ENCODE results near the gene SURF6. TPM values are rescaled to one million over a fixed set of nuclear protein-coding genes. Genes with fewer than 3 reads are reported as not detected.
"Not testable (repeated sequence)": the region's sequence is repeated elsewhere in the genome, so short reads cannot be mapped to it uniquely, and the experiment has no call there.

Gene SURF6
- total RNA-seq, 1 donor from 2014 or later = 21.7 TPM

DNA sequence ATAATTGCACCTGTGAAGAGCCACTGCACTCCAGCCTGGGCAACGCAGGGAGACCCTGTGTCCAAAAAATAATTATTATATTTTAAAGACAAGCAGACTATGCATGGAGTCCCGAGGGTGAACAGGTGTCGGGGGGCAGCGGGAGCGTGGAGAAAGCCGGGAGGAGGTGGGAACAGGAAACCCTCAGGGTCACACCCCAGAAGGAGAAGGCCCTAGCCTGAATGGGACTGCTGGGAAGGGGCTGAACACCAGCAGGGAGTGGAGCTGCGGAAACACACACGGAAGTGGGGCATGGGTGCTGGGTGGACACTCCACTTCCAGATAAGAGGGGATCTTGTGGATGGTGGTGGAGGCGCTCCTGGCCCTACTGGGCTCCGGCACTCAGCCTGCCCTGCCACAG, 12.8 kb downstream of the SURF6 start:
- no peak overlapping the region for H3K4me3 Mint-ChIP-seq (ENCODE audit: unreplicated experiment)
- H3K27ac Mint-ChIP-seq (ENCODE audit: unreplicated experiment) = no peak overlapping the region
- H3K9me3 Mint-ChIP-seq (ENCODE audit: unreplicated experiment) = peaks cover 4% of the 10 kb centered on the region
- peaks cover 8% of the 10 kb centered on the region for H3K27me3 Mint-ChIP-seq (ENCODE audit: unreplicated experiment)
- TF ChIP-seq, protein P1, sequence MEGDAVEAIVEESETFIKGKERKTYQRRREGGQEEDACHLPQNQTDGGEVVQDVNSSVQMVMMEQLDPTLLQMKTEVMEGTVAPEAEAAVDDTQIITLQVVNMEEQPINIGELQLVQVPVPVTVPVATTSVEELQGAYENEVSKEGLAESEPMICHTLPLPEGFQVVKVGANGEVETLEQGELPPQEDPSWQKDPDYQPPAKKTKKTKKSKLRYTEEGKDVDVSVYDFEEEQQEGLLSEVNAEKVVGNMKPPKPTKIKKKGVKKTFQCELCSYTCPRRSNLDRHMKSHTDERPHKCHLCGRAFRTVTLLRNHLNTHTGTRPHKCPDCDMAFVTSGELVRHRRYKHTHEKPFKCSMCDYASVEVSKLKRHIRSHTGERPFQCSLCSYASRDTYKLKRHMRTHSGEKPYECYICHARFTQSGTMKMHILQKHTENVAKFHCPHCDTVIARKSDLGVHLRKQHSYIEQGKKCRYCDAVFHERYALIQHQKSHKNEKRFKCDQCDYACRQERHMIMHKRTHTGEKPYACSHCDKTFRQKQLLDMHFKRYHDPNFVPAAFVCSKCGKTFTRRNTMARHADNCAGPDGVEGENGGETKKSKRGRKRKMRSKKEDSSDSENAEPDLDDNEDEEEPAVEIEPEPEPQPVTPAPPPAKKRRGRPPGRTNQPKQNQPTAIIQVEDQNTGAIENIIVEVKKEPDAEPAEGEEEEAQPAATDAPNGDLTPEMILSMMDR (IDR thresholded peaks at IDR 0.05; ENCODE audit: unreplicated experiment) = no peak
- peaks cover 3% of the 10 kb centered on the region for H3K4me1 Mint-ChIP-seq (ENCODE audit: unreplicated experiment)
- peaks cover 5% of the 10 kb centered on the region for H3K36me3 Mint-ChIP-seq (ENCODE audit: low read depth, unreplicated experiment)
- DNase-seq (ENCODE audit: low spot score) = no peak

DNA sequence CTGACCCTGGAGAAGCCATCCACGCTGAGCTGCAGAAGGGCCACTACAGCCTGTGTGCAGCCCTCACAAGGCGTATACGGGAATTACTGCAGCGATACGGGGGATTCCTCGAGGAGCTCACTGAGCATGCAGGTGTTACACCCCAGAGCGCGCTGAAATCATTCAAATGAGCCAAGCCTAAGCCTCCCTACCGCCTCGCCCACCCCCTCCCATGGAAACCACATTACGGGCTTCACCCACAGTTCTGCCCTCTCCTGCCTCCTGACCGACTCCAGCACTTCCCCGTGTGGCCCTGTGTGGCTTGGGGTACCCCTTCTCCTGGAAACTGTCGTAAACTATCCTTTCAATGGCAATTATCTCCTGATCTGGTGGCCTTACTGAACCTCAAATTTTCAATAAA, 13.3 kb downstream of the SURF6 start:
- Mint-ChIP-seq H3K4me1 (ENCODE audit: unreplicated experiment) (peaks cover 3% of the 10 kb centered on the region), H3K36me3 (ENCODE audit: low read depth, unreplicated experiment) (peaks cover 5% of the 10 kb centered on the region), H3K9me3 (ENCODE audit: unreplicated experiment) (peaks cover 4% of the 10 kb centered on the region), H3K27ac (ENCODE audit: unreplicated experiment) (no peak overlapping the region), H3K27me3 (ENCODE audit: unreplicated experiment) (peaks cover 8% of the 10 kb centered on the region), H3K4me3 (ENCODE audit: unreplicated experiment) (no peak overlapping the region)
- DNase-seq (ENCODE audit: low spot score) = no peak
- TF ChIP-seq, protein P1 (IDR thresholded peaks at IDR 0.05; ENCODE audit: unreplicated experiment) = no peak

DNA sequence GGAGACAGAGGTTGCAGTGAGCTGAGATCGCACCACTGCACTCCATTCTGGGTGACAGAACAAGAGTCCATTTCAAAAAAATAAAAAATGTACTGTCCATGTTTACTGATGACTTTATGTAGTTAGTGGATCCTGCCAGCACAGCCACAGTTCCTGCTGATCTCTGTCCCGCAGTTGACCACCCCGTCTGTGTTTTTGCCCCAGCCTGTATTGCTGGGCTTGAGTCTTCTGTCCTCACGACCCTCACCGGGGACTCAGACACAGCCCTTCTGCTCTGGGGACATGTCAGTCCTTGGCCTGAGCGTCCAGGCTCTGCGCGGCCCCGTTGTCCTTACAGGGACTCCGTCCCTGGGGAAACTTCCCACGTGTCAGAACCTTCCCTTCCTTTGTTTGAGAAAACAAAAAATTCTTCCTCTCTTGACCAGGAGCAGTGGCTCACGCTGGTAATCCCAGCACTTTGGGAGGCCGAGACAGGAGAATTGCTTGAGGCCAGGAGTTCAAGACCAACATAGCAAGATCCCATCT, 14.5 kb downstream of the SURF6 start:
- Mint-ChIP-seq H3K9me3 (ENCODE audit: unreplicated experiment) (peaks cover 4% of the 10 kb centered on the region), H3K4me1 (ENCODE audit: unreplicated experiment) (peaks cover 3% of the 10 kb centered on the region), H3K27me3 (ENCODE audit: unreplicated experiment) (peaks cover 8% of the 10 kb centered on the region), H3K36me3 (ENCODE audit: low read depth, unreplicated experiment) (peaks cover 5% of the 10 kb centered on the region), H3K27ac (ENCODE audit: unreplicated experiment) (peak overlapping the region; percentile 67), H3K4me3 (ENCODE audit: unreplicated experiment) (no peak overlapping the region)
- TF ChIP-seq, protein P1 (IDR thresholded peaks at IDR 0.05; ENCODE audit: unreplicated experiment) = no peak
- DNase-seq (ENCODE audit: low spot score) = no peak

DNA sequence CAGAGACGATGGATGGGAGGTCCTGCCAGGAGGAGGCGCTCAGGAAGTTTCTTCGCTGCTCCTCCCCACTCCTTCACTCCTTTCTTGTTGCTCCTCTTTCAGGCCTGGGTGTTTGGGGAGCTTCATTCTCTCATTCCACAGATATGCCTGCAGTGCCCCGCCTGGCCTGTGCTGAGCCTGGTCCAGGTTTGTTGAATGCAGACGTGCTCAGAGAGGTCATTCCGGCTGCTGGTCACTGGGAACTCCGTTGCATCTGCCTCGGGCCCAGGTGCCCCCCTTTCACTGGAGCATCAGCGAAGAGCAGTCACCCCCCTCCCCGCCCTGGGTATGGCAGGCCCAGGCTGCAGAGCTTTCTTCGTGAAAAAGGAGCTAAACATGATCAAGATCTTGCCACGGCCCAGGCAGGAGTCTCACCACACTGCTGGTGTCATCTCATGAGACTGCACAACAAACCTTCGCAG, 15.5 kb downstream of the SURF6 start:
- TF ChIP-seq, protein P1 (IDR thresholded peaks at IDR 0.05; ENCODE audit: unreplicated experiment) = no peak
- H3K4me1 Mint-ChIP-seq (ENCODE audit: unreplicated experiment) = peaks cover 3% of the 10 kb centered on the region
- no peak for DNase-seq (ENCODE audit: low spot score)
- peaks cover 8% of the 10 kb centered on the region for H3K27me3 Mint-ChIP-seq (ENCODE audit: unreplicated experiment)
- H3K9me3 Mint-ChIP-seq (ENCODE audit: unreplicated experiment) = peaks cover 4% of the 10 kb centered on the region
- H3K36me3 Mint-ChIP-seq (ENCODE audit: low read depth, unreplicated experiment) = peaks cover 5% of the 10 kb centered on the region
- no peak overlapping the region for H3K4me3 Mint-ChIP-seq (ENCODE audit: unreplicated experiment)
- no peak overlapping the region for H3K27ac Mint-ChIP-seq (ENCODE audit: unreplicated experiment)

DNA sequence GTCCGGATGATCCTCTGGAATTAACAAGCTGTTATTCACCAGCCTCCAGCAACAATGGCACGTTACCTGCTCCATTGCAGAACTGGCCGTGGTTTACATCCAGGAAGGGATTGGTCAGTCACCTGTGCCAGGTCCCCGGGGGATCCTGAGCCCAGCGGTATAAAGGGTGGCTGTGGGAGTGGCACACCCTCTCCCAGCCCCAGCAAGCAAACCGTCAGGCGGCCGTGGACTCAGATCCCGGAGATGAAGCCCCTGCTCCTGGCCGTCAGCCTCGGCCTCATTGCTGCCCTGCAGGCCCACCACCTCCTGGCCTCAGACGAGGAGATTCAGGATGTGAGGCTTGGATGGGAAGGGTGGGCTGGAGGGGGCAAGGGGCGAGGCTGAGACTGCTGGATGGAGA, 18.4 kb downstream of the SURF6 start:
- not testable (repeated sequence) for H3K4me3 Mint-ChIP-seq (ENCODE audit: unreplicated experiment)

More for the DNA sequence above, 18.4 kb downstream of the SURF6 start:
- not testable (repeated sequence) for H3K4me1 Mint-ChIP-seq (ENCODE audit: unreplicated experiment); DNase-seq (ENCODE audit: low spot score); H3K27ac Mint-ChIP-seq (ENCODE audit: unreplicated experiment); H3K36me3 Mint-ChIP-seq (ENCODE audit: low read depth, unreplicated experiment); H3K27me3 Mint-ChIP-seq (ENCODE audit: unreplicated experiment); H3K9me3 Mint-ChIP-seq (ENCODE audit: unreplicated experiment)

All from endothelial cell (in vitro differentiated cells).